ENCODE measurements around the gene SLF2.
"Not testable (repeated sequence)": the region's sequence is repeated elsewhere in the genome, so short reads cannot be mapped to it uniquely, and the experiment has no call there.

The SLF2 gene

DNA sequence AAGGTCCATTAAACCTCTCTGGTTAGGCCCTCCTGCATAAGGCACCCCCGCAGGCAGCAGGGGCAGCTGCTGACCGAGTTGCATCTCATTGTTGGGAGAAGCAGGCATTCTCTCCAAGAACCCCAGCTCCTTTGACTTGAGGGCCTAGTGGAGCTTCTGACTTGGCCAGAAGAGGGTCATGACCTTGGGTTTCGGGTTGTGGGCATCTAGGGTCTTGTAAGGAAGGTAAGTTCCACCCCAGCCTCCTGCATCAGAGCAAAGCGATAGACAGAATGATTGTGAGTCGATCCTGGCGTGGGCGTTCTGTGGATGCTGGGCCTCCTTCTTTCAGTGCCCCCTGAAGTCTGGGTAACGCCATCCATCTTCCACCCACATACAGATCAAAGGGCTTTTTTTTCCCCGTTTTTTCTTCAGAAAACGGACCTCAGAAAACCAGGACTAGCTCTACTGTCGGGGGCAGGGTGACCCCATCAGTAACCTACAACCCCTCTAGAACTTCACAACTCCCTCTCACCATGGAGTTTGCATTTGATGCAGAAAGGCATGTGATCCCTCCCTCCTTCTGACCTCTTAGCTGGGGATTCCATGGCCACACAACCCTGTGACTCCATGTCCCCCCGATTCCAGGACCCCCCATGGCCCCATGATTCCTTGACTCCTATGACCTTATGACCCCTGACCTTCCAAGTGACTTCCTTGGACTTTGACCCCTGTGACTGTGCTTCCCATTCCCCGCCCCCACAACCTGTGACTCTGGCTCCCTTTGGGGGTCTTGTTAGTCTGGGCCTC is 59.5 kb downstream of the SLF2 start:
- H3K36me3 ChIP-seq (ENCODE audit: control insufficient read depth in 2 of 2, insufficient read depth in 2 of 2, low read length in 2 of 2) = peaks cover 0 to 9% of the 10 kb centered on the region in 2 donors
- no peak overlapping the region for H3K27ac ChIP-seq (ENCODE audit: low read length)
- no peak overlapping the region for H3K4me3 ChIP-seq (ENCODE audit: low read length in 2 of 2)
- H3K9me3 ChIP-seq (ENCODE audit: control insufficient read depth in 2 of 2, low read length in 2 of 2) = no peaks in the 10 kb centered on the region
- no peak overlapping the region for H3K9ac ChIP-seq (ENCODE audit: low read length in 2 of 2)
- no peaks in the 10 kb centered on the region for H3K27me3 ChIP-seq (ENCODE audit: control insufficient read depth in 1 of 2, insufficient read depth in 2 of 2, low read length in 2 of 2)
- peaks cover 13% of the 10 kb centered on the region for H3K4me1 ChIP-seq (ENCODE audit: control insufficient read depth, insufficient read depth, low read length)

DNA sequence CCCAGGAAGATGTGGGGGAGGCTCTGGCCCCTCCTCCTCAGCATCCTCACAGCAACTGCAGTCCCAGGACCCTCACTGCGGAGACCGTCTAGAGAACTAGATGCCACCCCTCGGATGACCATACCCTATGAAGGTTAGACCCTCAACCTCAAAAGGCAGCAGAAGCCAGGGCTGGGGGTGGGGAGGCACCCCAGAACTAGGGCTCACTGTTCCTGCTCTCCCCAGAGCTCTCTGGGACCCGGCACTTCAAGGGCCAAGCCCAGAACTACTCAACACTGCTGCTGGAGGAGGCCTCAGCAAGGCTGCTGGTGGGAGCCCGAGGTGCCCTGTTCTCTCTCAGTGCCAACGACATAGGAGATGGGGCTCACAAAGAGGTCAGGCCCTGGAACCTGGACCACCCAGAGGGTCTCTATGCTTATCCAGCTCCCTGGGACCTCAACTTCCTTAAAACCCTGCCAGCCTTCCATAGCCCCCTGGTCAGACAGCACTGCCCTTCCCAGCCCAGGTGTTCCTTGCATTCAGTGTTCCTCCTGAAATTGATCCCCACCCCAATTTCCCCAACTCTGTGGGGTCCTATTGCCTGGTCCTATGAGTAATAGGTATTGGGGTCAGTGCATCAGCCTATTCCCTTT is 60.3 kb downstream of the SLF2 start:
- no peak overlapping the region for H3K9ac ChIP-seq (ENCODE audit: low read length in 2 of 2)
- no peaks in the 10 kb centered on the region for H3K9me3 ChIP-seq (ENCODE audit: control insufficient read depth in 2 of 2, low read length in 2 of 2)
- no peaks in the 10 kb centered on the region for H3K27me3 ChIP-seq (ENCODE audit: control insufficient read depth in 1 of 2, insufficient read depth in 2 of 2, low read length in 2 of 2)
- H3K27ac ChIP-seq (ENCODE audit: low read length) = no peak overlapping the region
- H3K4me3 ChIP-seq (ENCODE audit: low read length in 2 of 2) = no peak overlapping the region
- H3K4me1 ChIP-seq (ENCODE audit: control insufficient read depth, insufficient read depth, low read length) = peaks cover 13% of the 10 kb centered on the region
- H3K36me3 ChIP-seq (ENCODE audit: control insufficient read depth in 2 of 2, insufficient read depth in 2 of 2, low read length in 2 of 2) = peaks cover 0 to 9% of the 10 kb centered on the region in 2 donors

DNA sequence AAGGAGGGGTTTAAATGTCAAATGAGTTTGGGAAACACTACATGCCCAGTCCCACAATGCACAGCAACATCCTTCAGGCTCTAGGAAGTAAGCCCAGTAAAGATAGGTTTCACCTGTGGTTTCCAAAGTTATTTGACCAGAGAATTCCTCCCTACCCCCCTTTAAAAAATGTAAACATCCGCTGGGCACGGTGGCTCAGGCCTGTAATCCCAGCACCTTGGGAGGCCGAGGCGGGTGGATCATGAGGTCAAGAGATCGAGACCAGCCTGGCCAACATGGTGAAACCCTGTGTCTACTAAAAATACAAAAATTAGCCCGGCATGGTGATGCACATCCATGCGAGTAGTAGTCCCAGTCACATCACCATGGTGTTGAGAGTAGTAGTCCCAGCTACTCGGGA is 62.6 kb downstream of the SLF2 start:
- not testable (repeated sequence) for H3K27ac ChIP-seq (ENCODE audit: low read length); H3K9me3 ChIP-seq (ENCODE audit: control insufficient read depth in 2 of 2, low read length in 2 of 2); H3K4me1 ChIP-seq (ENCODE audit: control insufficient read depth, insufficient read depth, low read length); H3K27me3 ChIP-seq (ENCODE audit: control insufficient read depth in 1 of 2, insufficient read depth in 2 of 2, low read length in 2 of 2); H3K9ac ChIP-seq (ENCODE audit: low read length in 2 of 2); H3K4me3 ChIP-seq (ENCODE audit: low read length in 2 of 2)
- peaks cover 7 to 27% of the 10 kb centered on the region in 2 donors for H3K36me3 ChIP-seq (ENCODE audit: control insufficient read depth in 2 of 2, insufficient read depth in 2 of 2, low read length in 2 of 2)

DNA sequence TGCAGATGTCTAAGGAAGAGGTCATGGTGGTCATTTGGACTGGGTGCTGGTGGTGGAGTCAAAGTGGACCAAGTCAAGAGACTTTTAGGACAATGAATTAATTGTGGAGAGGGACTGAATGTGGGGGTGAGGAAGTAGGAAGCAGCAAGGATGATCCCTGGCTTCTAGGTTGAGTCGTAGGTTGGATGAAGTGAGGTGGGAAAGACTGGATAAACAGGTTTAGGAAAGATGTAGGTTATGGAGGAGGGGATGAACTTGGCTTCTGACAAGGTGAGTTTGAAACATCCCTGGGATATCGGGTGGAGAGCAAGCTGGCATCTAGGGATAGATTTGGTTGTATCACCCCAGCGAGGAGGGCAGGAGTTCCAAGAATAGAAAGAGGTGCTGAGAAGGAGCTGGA is 64.1 kb downstream of the SLF2 start:
- Histone ChIP-seq H3K9me3 (ENCODE audit: control insufficient read depth in 2 of 2, low read length in 2 of 2) (no peaks in the 10 kb centered on the region), H3K4me1 (ENCODE audit: control insufficient read depth, insufficient read depth, low read length) (no peaks in the 10 kb centered on the region), H3K4me3 (ENCODE audit: low read length in 2 of 2) (no peak overlapping the region), H3K27me3 (ENCODE audit: control insufficient read depth in 1 of 2, insufficient read depth in 2 of 2, low read length in 2 of 2) (no peaks in the 10 kb centered on the region), H3K9ac (ENCODE audit: low read length in 2 of 2) (no peak overlapping the region), H3K27ac (ENCODE audit: low read length) (no peak overlapping the region), H3K36me3 (ENCODE audit: control insufficient read depth in 2 of 2, insufficient read depth in 2 of 2, low read length in 2 of 2) (peaks cover 18 to 35% of the 10 kb centered on the region in 2 donors)

DNA sequence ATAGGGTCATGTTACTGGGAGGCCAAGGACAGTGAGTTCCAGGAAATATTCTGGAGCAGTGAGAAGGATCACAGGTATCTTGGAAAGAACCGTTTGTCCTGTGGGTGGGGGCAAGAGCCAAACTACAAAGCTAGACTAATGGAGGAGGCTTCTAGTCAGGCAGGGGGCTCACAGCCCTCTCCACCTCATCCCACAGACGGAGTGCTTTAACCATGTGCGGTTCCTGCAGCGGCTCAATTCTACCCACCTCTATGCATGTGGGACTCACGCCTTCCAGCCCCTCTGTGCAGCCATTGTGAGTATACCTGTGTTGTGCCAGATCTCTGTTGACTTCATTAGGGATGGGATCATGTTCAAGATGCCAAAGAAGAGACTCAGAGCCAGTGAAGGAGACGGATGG is 64.7 kb downstream of the SLF2 start:
- Histone ChIP-seq H3K9ac (ENCODE audit: low read length in 2 of 2) (no peak overlapping the region), H3K36me3 (ENCODE audit: control insufficient read depth in 2 of 2, insufficient read depth in 2 of 2, low read length in 2 of 2) (peaks cover 18 to 39% of the 10 kb centered on the region in 2 donors), H3K27me3 (ENCODE audit: control insufficient read depth in 1 of 2, insufficient read depth in 2 of 2, low read length in 2 of 2) (no peaks in the 10 kb centered on the region), H3K4me1 (ENCODE audit: control insufficient read depth, insufficient read depth, low read length) (no peaks in the 10 kb centered on the region), H3K4me3 (ENCODE audit: low read length in 2 of 2) (no peak overlapping the region), H3K9me3 (ENCODE audit: control insufficient read depth in 2 of 2, low read length in 2 of 2) (no peaks in the 10 kb centered on the region), H3K27ac (ENCODE audit: low read length) (no peak overlapping the region)

DNA sequence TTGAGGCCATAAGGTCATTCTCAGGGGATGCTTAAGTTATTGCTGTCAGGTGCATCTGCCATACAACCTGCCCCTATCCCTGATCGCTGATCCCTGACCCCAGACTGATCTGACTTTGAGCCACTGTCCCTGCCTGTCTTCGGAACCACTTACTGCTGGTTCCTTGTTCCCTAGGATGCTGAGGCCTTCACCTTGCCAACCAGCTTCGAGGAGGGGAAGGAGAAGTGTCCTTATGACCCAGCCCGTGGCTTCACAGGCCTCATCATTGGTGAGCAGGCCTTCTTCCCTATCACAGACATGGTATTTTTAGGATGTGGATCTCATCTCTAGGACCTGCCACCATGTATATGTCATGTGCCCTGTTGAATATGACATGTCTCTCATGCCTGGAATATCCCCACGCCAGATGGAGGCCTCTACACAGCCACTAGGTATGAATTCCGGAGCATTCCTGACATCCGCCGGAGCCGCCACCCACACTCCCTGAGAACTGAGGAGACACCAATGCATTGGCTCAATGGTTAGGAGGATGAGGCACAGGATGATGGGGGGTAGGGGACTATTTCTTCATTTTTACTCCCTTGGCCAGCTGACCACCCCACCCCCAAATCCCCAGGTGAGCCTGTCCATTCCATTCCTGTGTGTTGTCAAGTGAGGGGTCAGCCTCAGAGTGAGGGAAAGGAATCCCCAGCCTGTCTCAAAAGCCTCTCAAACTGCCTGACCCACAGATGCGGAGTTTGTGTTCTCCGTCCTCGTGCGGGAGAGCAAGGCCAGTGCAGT is 65.5 kb downstream of the SLF2 start:
- Histone ChIP-seq H3K9ac (ENCODE audit: low read length in 2 of 2) (no peak overlapping the region), H3K27me3 (ENCODE audit: control insufficient read depth in 1 of 2, insufficient read depth in 2 of 2, low read length in 2 of 2) (no peaks in the 10 kb centered on the region), H3K4me1 (ENCODE audit: control insufficient read depth, insufficient read depth, low read length) (no peaks in the 10 kb centered on the region), H3K27ac (ENCODE audit: low read length) (no peak overlapping the region), H3K36me3 (ENCODE audit: control insufficient read depth in 2 of 2, insufficient read depth in 2 of 2, low read length in 2 of 2) (peaks cover 22 to 46% of the 10 kb centered on the region in 2 donors), H3K4me3 (ENCODE audit: low read length in 2 of 2) (no peak overlapping the region), H3K9me3 (ENCODE audit: control insufficient read depth in 2 of 2, low read length in 2 of 2) (no peaks in the 10 kb centered on the region)

DNA sequence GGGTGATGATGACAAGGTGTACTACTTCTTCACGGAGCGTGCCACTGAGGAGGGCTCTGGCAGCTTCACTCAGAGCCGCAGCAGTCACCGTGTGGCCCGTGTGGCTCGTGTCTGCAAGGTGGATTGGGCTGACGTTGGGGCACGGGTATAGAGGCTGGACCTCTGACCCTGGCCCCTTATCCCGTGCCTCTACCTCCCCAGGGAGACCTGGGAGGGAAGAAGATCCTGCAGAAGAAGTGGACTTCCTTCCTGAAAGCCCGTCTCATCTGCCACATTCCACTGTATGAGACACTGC is 66.1 kb downstream of the SLF2 start:
- Histone ChIP-seq H3K9ac (ENCODE audit: low read length in 2 of 2) (no peak overlapping the region), H3K4me3 (ENCODE audit: low read length in 2 of 2) (no peak overlapping the region), H3K9me3 (ENCODE audit: control insufficient read depth in 2 of 2, low read length in 2 of 2) (no peaks in the 10 kb centered on the region), H3K27me3 (ENCODE audit: control insufficient read depth in 1 of 2, insufficient read depth in 2 of 2, low read length in 2 of 2) (no peaks in the 10 kb centered on the region), H3K4me1 (ENCODE audit: control insufficient read depth, insufficient read depth, low read length) (no peaks in the 10 kb centered on the region), H3K36me3 (ENCODE audit: control insufficient read depth in 2 of 2, insufficient read depth in 2 of 2, low read length in 2 of 2) (peaks cover 22 to 46% of the 10 kb centered on the region in 2 donors), H3K27ac (ENCODE audit: low read length) (no peak overlapping the region)

DNA sequence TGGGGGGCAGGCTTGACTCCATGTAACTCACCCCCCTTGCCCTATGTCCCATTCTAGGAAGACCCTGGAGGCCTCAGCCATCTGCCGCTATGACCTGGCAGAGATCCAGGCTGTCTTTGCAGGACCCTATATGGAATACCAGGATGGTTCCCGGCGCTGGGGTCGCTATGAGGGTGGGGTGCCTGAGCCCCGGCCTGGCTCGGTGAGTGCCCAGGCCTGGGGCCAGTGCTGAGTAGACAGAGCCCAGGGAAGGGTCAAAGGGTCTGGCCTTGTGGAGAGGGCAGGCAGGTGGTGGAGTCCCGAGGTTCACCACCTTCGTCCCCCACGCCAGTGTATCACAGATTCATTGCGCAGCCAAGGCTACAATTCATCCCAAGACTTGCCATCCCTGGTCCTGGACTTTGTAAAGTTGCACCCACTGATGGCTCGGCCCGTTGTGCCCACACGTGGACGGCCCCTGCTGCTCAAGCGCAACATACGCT is 67.1 kb downstream of the SLF2 start:
- Histone ChIP-seq H3K9me3 (ENCODE audit: control insufficient read depth in 2 of 2, low read length in 2 of 2) (no peaks in the 10 kb centered on the region), H3K27ac (ENCODE audit: low read length) (no peak overlapping the region), H3K4me1 (ENCODE audit: control insufficient read depth, insufficient read depth, low read length) (no peaks in the 10 kb centered on the region), H3K27me3 (ENCODE audit: control insufficient read depth in 1 of 2, insufficient read depth in 2 of 2, low read length in 2 of 2) (no peaks in the 10 kb centered on the region), H3K9ac (ENCODE audit: low read length in 2 of 2) (no peak overlapping the region), H3K4me3 (ENCODE audit: low read length in 2 of 2) (no peak overlapping the region), H3K36me3 (ENCODE audit: control insufficient read depth in 2 of 2, insufficient read depth in 2 of 2, low read length in 2 of 2) (peaks cover 22 to 46% of the 10 kb centered on the region in 2 donors)

DNA sequence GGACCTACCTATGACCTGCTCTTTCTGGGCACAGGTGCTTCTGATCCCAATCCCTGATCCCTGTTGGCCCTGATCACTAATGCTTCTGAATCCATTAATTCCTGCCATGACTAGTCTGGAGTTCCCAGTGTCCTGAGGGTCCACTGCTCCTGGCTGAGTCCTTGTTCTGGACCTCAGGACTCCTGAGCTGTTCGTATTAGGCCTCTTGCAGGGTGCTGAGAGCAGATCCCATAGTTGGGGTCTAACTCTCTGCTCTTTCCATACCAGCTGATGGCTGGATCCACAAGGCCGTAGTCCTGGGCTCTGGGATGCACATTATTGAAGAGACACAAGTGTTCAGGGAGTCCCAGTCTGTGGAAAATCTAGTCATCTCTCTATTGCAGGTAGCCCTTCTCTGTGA is 67.5 kb downstream of the SLF2 start:
- peaks cover 22 to 46% of the 10 kb centered on the region in 2 donors for H3K36me3 ChIP-seq (ENCODE audit: control insufficient read depth in 2 of 2, insufficient read depth in 2 of 2, low read length in 2 of 2)
- H3K27me3 ChIP-seq (ENCODE audit: control insufficient read depth in 1 of 2, insufficient read depth in 2 of 2, low read length in 2 of 2) = no peaks in the 10 kb centered on the region
- no peaks in the 10 kb centered on the region for H3K9me3 ChIP-seq (ENCODE audit: control insufficient read depth in 2 of 2, low read length in 2 of 2)
- no peak overlapping the region for H3K4me3 ChIP-seq (ENCODE audit: low read length in 2 of 2)
- no peaks in the 10 kb centered on the region for H3K4me1 ChIP-seq (ENCODE audit: control insufficient read depth, insufficient read depth, low read length)
- no peak overlapping the region for H3K27ac ChIP-seq (ENCODE audit: low read length)
- no peak overlapping the region for H3K9ac ChIP-seq (ENCODE audit: low read length in 2 of 2)

DNA sequence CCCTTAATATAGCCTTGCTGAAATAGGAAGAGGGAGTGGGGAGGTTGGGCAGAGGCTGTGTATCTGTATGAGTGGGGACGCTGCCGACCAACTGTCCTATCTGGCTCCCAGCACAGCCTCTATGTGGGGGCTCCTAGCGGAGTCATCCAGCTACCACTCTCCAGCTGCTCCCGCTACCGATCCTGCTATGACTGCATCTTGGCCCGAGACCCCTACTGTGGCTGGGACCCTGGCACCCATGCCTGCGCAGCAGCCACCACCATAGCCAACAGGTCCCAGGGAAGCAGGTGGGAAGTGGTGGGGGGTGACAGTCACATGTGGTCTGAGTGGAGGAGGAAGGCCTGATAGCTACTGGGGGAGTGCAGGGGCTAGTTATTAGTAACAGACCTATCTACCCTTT is 67.9 kb downstream of the SLF2 start:
- H3K27ac ChIP-seq (ENCODE audit: low read length) = no peak overlapping the region
- H3K27me3 ChIP-seq (ENCODE audit: control insufficient read depth in 1 of 2, insufficient read depth in 2 of 2, low read length in 2 of 2) = no peaks in the 10 kb centered on the region
- H3K9ac ChIP-seq (ENCODE audit: low read length in 2 of 2) = no peak overlapping the region
- H3K9me3 ChIP-seq (ENCODE audit: control insufficient read depth in 2 of 2, low read length in 2 of 2) = no peaks in the 10 kb centered on the region
- peaks cover 22 to 48% of the 10 kb centered on the region in 2 donors for H3K36me3 ChIP-seq (ENCODE audit: control insufficient read depth in 2 of 2, insufficient read depth in 2 of 2, low read length in 2 of 2)
- no peaks in the 10 kb centered on the region for H3K4me1 ChIP-seq (ENCODE audit: control insufficient read depth, insufficient read depth, low read length)
- H3K4me3 ChIP-seq (ENCODE audit: low read length in 2 of 2) = no peak overlapping the region

All from stomach smooth muscle (tissue), 2 donors.